Liver (tissue), 9 donors: ENCODE measurements around the gene PLIN3. TPM values are rescaled to one million over a fixed set of nuclear protein-coding genes. Genes with fewer than 3 reads are reported as not detected.
A peak's percentile ranks its signal among the peaks of the same experiment; 100 is the strongest.

Experiments
- DNase-seq: peaks from one replicate; pipeline ENCODE4 v3.0.0-alpha.2; 2017; ENCODE audit warnings: low spot score
- H3K27ac ChIP-seq, 2 donors: one replicate each; pipeline ENCODE4 v1.7.0; 2013; ENCODE audit warnings: inconsistent platforms in 2 of 2, low read length in 2 of 2, control low read depth in 1 of 2, low read depth in 1 of 2, mild to moderate bottlenecking in 1 of 2
- H3K27me3 ChIP-seq, 4 donors: one replicate each; pipeline versions ENCODE4 v1.6.1 to v1.7.0; 2013; ENCODE audit warnings: low read length in 3 of 4, inconsistent platforms in 1 of 4, mild to moderate bottlenecking in 1 of 4, moderate library complexity in 1 of 4; ENCODE audit not compliant: control insufficient read depth in 4 of 4, insufficient read depth in 4 of 4
- H3K36me3 ChIP-seq, 4 donors: one replicate each; pipeline versions ENCODE4 v1.6.1 to v1.7.0; 2013; ENCODE audit warnings: low read length in 3 of 4, mild to moderate bottlenecking in 3 of 4, low read depth in 1 of 4, moderate library complexity in 1 of 4; ENCODE audit not compliant: control insufficient read depth in 4 of 4, insufficient read depth in 3 of 4
- H3K4me1 ChIP-seq, 4 donors: one replicate each; pipeline versions ENCODE4 v1.6.1 to v1.7.0; 2013; ENCODE audit warnings: low read length in 3 of 4, mild to moderate bottlenecking in 3 of 4, moderate library complexity in 1 of 4; ENCODE audit not compliant: control insufficient read depth in 4 of 4, insufficient read depth in 4 of 4
- H3K4me3 ChIP-seq, 3 donors: one replicate each; pipeline versions ENCODE4 v1.6.1 to v1.7.0; 2013; ENCODE audit warnings: low read length in 3 of 3, control low read depth in 1 of 3, low read depth in 1 of 3, mild to moderate bottlenecking in 1 of 3
- H3K9ac ChIP-seq, 2 donors: one replicate each; pipeline ENCODE4 v1.7.0; 2013; ENCODE audit warnings: low read length in 2 of 2, mild to moderate bottlenecking in 2 of 2, moderate library complexity in 2 of 2, control low read depth in 1 of 2, low read depth in 1 of 2
- H3K9me3 ChIP-seq, 4 donors: one replicate each; pipeline versions ENCODE4 v1.6.1 to v1.7.0; 2013; ENCODE audit warnings: low read length in 3 of 4; ENCODE audit not compliant: control insufficient read depth in 4 of 4
- ATF3 ChIP-seq: IDR thresholded peaks from 2 replicates; pipeline ENCODE4 v1.6.1; 2016; ENCODE audit warnings: antibody characterized with exemption
- CTCF ChIP-seq: fragments of 150-350 bp; IDR thresholded peaks from 2 replicates; pipeline ENCODE4 v1.5.1; 2017; ENCODE audit warnings: improper control_type of control experiment, low read depth, low read length; ENCODE audit not compliant: missing input control
- EGR1 ChIP-seq, 2 donors: IDR thresholded peaks; 2 replicates each; pipeline ENCODE4 v1.6.1; 2016 to 2018; ENCODE audit warnings: antibody characterized with exemption in 2 of 2, low read depth in 2 of 2
- FOXA2 ChIP-seq: IDR thresholded peaks from 2 replicates; pipeline ENCODE4 v1.6.1; 2016; ENCODE audit warnings: antibody characterized with exemption
- GABPA ChIP-seq, 2 donors: IDR thresholded peaks in 1 of 2; conservative IDR thresholded peaks in 1 of 2; 2 replicates each; pipeline ENCODE4 v1.6.1; 2016; ENCODE audit warnings: antibody characterized with exemption in 2 of 2, mild to moderate bottlenecking in 1 of 2, moderate library complexity in 1 of 2
- HNF4A ChIP-seq, 2 donors: conservative IDR thresholded peaks; 2 replicates each; pipeline ENCODE4 v1.6.1; 2016; ENCODE audit warnings: antibody characterized with exemption in 2 of 2, mild to moderate bottlenecking in 2 of 2
- HNF4G ChIP-seq: IDR thresholded peaks from 2 replicates; pipeline ENCODE4 v1.6.1; 2016; ENCODE audit warnings: antibody characterized with exemption
- JUND ChIP-seq, 2 donors: IDR thresholded peaks; 2 replicates each; pipeline ENCODE4 v1.6.1; 2016; ENCODE audit warnings: antibody characterized with exemption in 2 of 2
- MAX ChIP-seq: IDR thresholded peaks from 2 replicates; pipeline ENCODE4 v1.6.1; 2016; ENCODE audit warnings: antibody characterized with exemption
- NR2F2 ChIP-seq: IDR thresholded peaks from 2 replicates; pipeline ENCODE4 v1.6.1; 2016; ENCODE audit warnings: antibody characterized with exemption
- RAD21 ChIP-seq, 2 donors: IDR thresholded peaks; 2 replicates each; pipeline ENCODE4 v1.6.1; 2016; ENCODE audit warnings: antibody characterized with exemption in 2 of 2, mild to moderate bottlenecking in 2 of 2
- REST ChIP-seq: IDR thresholded peaks from 2 replicates; pipeline ENCODE4 v1.6.1; 2016; ENCODE audit warnings: antibody characterized with exemption, mild to moderate bottlenecking
- RXRA ChIP-seq, 2 donors: IDR thresholded peaks; 2 replicates each; pipeline ENCODE4 v1.6.1; 2017 to 2018; ENCODE audit warnings: antibody characterized with exemption in 2 of 2, mild to moderate bottlenecking in 1 of 2
- SP1 ChIP-seq: IDR thresholded peaks from 2 replicates; pipeline ENCODE4 v1.6.1; 2018; ENCODE audit warnings: antibody characterized with exemption, mild to moderate bottlenecking
- TAF1 ChIP-seq: conservative IDR thresholded peaks from 2 replicates; pipeline ENCODE4 v1.6.1; 2016; ENCODE audit warnings: antibody characterized with exemption, mild to moderate bottlenecking
- YY1 ChIP-seq: IDR thresholded peaks from 2 replicates; pipeline ENCODE4 v1.6.1; 2016; ENCODE audit warnings: antibody characterized with exemption, mild to moderate bottlenecking
- WGBS: extraction: QIAGEN DNeasy Blood & Tissue Kit; methylation state at CpG from one replicate; pipeline ENCODE4 v1.1.7; 2013; 5-methylcytosine and 5-hydroxymethylcytosine counted together
- polyA plus RNA-seq, 2 donors: library from polyadenylated mRNA; stranded (reverse) in 1 of 2; unstranded in 1 of 2; fragments of 200-250 nt in 1 of 2; fragments of >200 nt in 1 of 2; fragmentation: Nextera tagmentation in 1 of 2; extraction: Ambion mirVana in 1 of 2; gene quantifications; one replicate each; pipeline versions ENCODE4 v1.2.1 to v1.2.3, GENCODE V29; 2013 to 2015
- total RNA-seq, 2 donors: library from RNA; depleted of rRNA; stranded (reverse); fragments of >200 nt; gene quantifications; one replicate each; pipeline ENCODE4 v1.2.3, GENCODE V29; 2014
- TF ChIP-seq, protein P1 (sequence below): IDR thresholded peaks from 2 replicates; pipeline ENCODE4 v1.6.1; 2016; ENCODE audit warnings: antibody characterized with exemption
- donor health status: healthy.
- donor health status: healthy.
- donor health status: healthy.
- donor health status: healthy.
- donor health status: healthy.

Gene PLIN3
- total and polyA plus RNA-seq, 4 donors = 16.9 to 30.2 (median 20.7) TPM

DNA sequence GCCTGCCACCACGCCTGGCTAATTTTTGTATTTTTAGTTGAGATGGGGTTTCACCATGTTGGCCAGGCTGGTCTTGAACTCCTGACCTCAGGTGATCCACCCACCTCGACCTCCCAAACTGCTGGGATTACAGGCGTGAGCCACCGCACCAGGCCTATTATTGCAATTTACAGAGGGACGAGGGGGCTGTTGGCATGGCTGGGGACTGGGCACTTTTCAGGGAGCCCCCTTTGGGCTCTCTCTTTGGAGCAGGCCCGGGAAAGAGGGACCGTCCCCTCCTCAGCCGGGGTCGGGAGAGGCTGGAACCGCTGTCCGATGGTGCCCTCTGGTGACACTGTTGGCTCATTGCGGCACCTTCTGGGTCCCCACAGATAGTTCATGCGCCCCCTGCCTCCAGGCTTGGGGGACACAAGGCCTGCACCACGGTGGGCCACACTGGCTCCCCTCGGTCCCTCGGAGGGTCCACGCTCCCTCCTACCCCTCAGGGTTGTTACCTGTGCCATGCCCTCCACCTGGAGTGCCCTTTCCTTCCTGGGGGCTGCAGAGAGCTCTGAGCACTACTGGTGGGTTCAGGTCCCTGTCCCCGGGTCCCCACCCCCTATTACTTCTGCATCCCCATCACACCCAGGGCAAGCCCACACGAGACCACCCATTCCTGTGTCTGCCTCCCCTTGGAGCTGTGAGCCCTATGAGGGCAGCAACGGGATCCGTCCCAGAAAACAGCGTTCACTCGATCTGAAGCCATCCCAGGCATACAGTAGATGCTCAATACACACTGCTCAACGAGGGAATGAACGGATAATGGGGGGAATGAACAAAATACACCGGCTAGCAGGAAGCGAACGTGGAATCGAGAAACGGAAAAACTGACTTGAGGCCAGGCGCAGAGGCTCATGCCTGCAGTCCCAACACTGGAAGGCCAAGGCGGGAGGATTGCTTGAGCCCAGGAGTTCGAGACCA, 63.5 kb downstream of the PLIN3 start:
- DNase-seq = peak; percentile 68

More for the DNA sequence above, 63.5 kb downstream of the PLIN3 start:
- no peak overlapping the region for H3K9ac ChIP-seq
- no peaks in the 10 kb centered on the region for H3K36me3 ChIP-seq
- no peak for TF ChIP-seq TAF1
- no peak for TF ChIP-seq SP1
- no peak for TF ChIP-seq ATF3
- no peak for TF ChIP-seq NR2F2
- no peak for TF ChIP-seq REST
- TF ChIP-seq HNF4G = no peak
- TF ChIP-seq, protein P1, sequence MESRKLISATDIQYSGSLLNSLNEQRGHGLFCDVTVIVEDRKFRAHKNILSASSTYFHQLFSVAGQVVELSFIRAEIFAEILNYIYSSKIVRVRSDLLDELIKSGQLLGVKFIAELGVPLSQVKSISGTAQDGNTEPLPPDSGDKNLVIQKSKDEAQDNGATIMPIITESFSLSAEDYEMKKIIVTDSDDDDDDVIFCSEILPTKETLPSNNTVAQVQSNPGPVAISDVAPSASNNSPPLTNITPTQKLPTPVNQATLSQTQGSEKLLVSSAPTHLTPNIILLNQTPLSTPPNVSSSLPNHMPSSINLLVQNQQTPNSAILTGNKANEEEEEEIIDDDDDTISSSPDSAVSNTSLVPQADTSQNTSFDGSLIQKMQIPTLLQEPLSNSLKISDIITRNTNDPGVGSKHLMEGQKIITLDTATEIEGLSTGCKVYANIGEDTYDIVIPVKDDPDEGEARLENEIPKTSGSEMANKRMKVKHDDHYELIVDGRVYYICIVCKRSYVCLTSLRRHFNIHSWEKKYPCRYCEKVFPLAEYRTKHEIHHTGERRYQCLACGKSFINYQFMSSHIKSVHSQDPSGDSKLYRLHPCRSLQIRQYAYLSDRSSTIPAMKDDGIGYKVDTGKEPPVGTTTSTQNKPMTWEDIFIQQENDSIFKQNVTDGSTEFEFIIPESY = no peak
- TF ChIP-seq CTCF = peak; percentile 66
- TF ChIP-seq GABPA (IDR thresholded peaks at IDR 0.05 in 1 of 2, conservative IDR thresholded peaks at IDR 0.05 in 1 of 2) = no peak
- TF ChIP-seq YY1 = no peak
- TF ChIP-seq HNF4A (conservative IDR thresholded peaks at IDR 0.05) = no peak
- no peak for TF ChIP-seq JUND (IDR thresholded peaks at IDR 0.05)
- peak in 1 of 2 donors; percentile 9 for TF ChIP-seq RXRA (IDR thresholded peaks at IDR 0.05)
- peak; percentile 75 to 82 for TF ChIP-seq RAD21 (IDR thresholded peaks at IDR 0.05)
- no peak for TF ChIP-seq FOXA2
- no peak for TF ChIP-seq EGR1 (IDR thresholded peaks at IDR 0.05; ENCODE audit: low read depth in 2 of 2)
- no peak for TF ChIP-seq MAX
- no peak overlapping the region for H3K4me3 ChIP-seq
- H3K9me3 ChIP-seq = no peaks in the 10 kb centered on the region
- H3K27me3 ChIP-seq = no peaks in the 10 kb centered on the region
- WGBS = 48% methylated on average over 33 of the region's 33 CpGs
- H3K4me1 ChIP-seq = peaks cover 0 to 12% (median 5%) of the 10 kb centered on the region in 4 donors
- H3K27ac ChIP-seq = no peak overlapping the region
